GM18861 (cell line): ENCODE results near the gene GLYR1.

ENCODE experiments used
- ATAC-seq: cut with Tn5 transposase; IDR thresholded peaks from one replicate; pipeline ENCODE4 v1.9.1; 2021; ENCODE audit not compliant: unreplicated experiment

The GLYR1 gene

GRCh38 chr16:4813251-4814003, 33.7 kb downstream of the GLYR1 start:
- ATAC-seq, result no peak

DNA sequence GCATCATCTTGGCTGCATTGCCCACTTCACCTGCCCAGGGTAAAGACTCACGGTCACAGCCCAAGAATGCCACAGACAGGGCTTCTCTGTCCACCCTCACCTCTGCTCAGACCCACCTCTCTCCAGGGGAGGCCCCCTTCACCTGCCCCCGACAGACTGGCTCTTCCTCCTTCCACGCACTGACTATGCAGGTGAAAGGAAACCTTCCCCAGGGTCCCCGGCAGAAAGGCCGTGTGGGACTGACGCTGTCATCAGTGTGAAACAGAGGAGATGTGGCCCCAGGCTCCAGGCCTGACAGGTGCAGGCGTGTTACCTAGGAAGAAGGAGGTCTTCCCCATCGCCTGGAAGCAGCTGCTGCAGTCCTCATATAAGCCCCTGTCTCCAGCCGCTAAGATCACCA, 35.3 kb downstream of the GLYR1 start:
- no peak for ATAC-seq

GRCh38 chr16:4811242-4811641, 35.8 kb downstream of the GLYR1 start:
- no peak for ATAC-seq

GRCh38 chr16:4806280-4806679, 40.8 kb downstream of the GLYR1 start:
- ATAC-seq, result no peak

- ATAC-seq, result no peak
Measured at GRCh38 chr16:4805231-4805630, 41.9 kb downstream of the GLYR1 start.

DNA sequence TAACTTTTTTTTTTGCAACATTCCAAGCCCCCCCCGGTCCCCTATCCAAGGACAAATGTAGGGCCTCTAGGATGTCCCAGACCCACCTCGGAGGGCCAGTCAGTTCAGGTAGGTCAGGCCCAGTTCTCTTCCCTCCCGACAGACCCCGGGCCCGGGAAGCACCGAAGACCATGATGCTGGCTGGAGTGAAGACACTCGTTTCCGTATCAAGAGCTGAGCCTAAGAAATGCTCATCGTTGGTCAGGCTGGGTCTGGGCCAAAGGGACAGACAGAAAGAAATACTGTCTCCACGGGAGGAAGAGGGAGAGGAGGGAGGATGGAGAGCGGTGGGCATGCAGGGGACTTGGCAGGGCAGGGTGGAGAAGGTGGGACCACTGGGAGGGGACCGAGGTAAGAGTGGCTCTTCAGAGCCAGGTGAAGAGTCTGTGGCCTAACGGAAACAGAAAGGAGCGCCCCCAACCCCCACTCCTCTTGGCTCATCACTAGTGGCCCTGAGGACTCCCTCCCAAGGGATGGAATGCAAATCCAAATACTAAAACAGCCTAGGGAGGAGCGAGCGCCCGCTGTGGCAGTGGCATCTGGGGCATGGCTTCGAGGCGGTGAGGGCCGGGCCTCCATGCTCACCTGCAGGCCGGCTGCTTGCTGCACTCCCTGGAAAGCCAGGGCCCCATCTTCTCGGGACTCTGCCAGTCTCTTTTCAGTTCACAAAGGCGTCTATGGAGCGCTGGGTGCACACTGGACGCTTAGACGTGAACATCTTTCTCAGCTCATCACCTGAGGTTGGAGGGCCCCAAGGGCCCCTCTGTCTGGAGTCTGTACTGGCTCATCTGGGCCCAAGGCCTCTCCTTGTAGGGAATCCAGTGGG, 43.0 kb downstream of the GLYR1 start:
- no peak for ATAC-seq

DNA sequence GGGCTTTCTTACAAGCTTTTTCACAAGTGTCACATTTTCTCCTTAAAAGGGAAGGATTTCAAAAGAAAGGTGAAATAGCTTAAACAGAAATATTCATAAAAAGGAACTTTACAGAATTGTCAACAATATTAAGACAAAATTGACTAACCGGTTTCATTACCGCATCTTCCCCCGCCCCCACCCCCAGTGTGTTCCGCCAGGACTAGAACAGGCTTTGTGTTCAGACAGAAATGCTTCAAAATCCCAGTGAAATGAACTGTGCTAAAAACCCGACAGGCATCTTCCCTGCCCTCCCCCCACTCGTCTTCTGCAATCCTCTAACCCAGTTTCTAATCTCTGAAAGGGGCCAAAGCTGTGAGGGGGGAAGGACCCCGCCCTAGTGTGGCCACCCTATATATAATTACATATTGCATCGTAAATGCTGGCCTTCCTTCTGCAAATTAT, 43.7 kb downstream of the GLYR1 start:
- ATAC-seq, result no peak

DNA sequence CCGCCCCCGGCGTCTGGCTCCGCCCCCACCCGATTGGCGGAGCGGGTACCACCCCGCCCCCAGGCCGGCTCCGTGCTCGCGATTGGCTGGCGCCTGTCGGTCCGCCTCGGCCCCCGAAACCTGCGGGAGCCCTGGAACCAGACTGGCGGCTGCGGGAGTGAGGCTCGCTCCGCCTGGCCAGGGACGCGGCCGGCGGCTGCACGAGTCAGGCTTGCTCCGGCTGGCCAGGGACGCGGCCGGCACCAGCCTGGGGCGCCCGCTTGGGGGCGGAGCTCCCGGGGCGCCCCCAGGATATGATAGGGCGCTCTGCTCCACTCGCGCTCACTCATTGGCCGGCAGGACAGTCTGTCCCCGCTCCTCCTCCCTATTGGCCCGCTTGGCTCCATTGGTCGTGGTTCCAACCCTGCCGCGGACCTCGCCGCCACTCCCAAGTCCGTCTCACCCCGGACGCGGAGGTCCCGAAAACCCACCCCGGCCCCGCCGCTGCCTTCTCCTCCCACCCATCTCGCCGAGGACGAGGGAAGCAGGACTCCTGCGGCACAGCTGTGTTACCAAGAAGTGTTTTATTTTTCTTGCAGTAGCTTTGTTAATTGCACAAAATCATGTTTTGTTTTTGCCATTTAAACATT, 44.3 kb downstream of the GLYR1 start:
- ATAC-seq, result peak; percentile 88

GRCh38 chr16:4801962-4802658, 45.0 kb downstream of the GLYR1 start, which contains the start of gene ROGDI:
ROGDI (minus strand) TSS chr16:4802633; CDS start chr16:4802571, 62 bp downstream.
- ATAC-seq, result peak; percentile 35

GRCh38 chr16:4801051-4801961, 45.8 kb downstream of the GLYR1 start:
- ATAC-seq, result no peak

DNA sequence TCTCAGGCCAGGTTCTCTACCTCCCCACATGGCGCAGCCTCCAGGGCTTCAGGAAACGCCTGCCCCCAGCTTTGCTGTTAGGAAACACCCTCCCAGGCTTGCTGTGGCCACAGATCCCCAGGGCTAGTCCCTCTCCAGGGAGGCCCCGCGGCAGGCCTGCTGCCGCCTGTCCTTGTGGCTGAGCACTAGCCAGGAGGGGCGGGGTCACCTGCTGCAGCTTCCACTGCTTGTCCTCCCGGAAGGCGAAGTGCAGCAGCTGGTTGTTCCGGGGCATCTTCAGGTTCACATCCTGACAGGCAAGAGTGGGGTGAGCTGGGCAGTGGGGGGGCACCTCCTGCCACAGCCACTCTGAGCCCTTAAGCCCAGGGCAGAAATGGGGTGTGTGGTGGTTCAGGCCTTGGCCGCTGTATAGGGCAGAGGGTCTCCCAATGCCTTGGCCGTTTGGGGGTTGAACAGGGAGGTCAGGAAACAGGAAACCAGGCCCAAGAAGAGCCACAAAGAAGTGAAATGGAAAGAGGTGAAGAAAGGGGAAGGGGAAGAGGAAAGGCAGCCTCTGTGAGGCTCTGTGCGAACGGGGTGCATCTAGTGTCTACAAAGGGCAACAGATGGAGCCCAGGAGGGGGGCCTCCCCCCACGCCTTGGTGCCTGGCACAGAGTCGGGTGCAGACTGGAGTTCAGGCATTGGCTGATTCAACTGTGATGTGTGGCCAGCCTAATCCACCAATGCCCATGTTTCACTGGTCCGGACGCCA, 46.6 kb downstream of the GLYR1 start:
- ATAC-seq, result no peak

DNA sequence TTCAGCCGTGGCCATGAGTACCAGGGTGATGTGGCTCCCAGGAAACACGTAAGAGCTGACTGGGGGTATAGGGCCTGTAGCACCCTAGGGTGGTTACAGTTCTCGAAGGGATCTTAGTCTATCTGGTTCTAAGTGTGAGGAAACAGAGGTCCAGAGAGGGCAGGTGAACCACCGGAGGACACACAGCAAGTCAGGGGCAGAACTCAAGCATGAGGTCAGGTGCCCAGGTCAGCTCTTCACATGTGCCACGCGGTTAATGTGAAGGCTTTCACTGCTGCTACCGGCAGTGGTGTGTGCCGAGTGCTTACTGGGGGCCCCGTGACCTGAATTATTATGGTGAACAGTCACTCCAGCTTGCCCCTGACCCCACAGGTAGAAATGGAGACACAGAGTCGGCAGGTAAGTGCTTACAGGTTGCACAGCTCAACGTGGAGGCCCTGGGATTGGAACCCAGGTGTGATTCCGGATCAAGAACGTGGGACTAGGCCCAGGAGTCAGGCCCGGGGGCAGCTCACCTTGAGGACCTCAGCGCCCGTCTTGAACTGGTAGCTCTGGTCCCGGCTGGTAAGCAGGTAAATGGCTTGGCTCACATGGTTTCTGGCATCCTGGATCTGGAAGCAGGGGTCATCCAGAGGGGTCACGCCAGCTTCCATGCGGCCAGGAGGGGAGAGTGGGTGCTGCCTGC, 47.8 kb downstream of the GLYR1 start:
- no peak for ATAC-seq

DNA sequence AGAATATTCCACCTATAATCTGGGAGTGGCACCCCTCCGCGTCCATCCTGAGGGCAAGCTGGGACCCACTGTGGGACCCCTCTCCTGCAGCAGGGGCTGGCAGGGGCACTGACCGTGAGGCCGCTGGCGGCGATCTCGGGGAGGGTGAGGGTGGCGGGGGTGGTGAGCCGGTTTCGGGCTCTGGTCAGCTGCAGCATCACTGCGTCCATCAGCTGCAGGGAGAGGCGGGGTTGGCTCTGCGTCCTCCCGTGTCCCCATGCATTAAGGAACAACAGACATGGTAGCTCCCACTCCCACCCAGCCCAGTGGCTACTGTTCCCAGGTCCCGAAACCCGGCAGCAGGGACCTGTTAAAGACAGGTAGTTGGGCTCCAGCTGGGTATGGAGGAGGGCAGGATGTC, 48.6 kb downstream of the GLYR1 start:
- no peak for ATAC-seq

GRCh38 chr16:4797805-4798252, 49.3 kb downstream of the GLYR1 start:
- ATAC-seq, result no peak

DNA sequence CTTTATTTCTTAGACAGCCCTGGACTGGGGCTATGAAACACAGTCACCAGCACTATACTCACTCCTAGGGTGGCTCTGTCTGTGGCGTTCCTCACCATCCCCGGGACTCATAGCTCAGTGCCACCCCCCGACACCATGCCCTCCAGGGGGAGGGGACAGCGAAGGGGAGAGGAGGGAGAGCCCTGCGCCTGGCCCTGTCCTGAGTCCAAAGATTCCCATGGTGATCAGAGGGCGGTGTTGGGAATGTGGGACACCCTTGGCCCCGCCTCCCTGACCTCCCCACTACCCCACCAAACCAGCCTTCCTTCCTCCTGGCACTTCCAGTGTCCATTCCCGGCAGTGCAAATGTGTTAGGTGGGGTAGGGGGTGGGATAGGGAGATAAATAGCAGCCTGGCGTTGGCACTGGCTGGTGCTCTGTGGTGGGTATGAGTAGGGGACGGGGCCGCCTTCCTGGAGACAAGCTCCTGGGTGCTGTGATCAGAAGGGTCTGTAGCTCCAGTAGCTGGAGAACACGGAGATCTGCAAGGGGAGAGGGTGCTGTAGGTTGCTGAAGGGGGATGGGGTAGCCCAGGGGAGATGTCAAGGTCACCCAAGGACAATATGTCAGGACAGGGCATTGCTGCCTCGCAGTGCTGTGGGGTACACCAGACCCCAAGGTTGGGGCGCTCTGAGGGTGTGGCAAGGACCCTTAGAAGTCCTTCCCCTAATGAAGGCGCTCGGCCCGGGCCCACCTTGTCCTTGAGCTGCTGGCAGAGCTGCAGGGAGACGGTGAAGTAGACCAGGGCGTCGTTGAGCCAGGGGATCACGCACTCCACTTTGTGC, 49.9 kb downstream of the GLYR1 start:
- ATAC-seq, result no peak

DNA sequence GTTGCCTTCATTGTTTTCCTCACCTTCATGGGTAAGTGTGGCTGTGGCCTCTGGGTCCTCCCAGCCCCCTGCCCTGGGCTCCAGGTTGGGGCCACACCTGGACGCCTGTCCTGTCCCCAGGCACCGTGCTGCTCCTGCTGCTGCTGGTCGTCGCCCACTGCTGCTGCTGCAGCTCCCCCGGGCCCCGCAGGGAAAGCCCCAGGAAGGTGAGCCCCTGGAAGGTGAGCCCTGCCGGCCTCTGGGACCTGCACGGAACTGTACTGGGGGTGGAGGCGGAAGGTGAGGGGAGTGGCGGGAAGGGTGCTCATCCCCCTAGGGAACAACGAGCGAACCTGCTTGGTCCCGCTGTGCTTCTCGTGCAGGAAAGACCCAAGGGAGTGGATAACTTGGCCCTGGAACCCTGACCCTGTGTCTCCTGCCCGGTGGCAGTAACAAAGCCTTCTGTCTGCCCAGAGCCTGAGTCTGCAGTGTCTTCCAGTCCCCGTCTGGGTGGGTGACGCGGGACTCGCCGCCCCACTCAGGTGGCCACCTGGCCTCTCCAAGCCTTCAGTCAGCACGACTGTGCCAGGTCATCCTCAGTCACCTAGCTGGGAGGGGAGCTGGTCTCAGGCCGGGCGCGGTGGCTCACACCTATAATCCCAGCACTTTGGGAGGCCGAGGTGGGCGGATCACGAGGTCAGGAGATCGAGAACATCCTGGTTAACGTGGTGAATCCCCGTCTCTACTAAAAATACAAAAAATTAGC, 51.1 kb downstream of the GLYR1 start:
- ATAC-seq, result no peak

GRCh38 chr16:4795181-4795827, 51.8 kb downstream of the GLYR1 start, which contains the start of gene SMIM22:
SMIM22 (plus strand) TSS chr16:4795369; CDS start chr16:4795735, 366 bp downstream.
- no peak for ATAC-seq
